NCI-H2107 (cell line): Measurements from ENCODE around the gene BDH1.
"Not testable (repeated sequence)": the region's sequence is repeated elsewhere in the genome, so short reads cannot be mapped to it uniquely, and the experiment has no call there.

Experiments used
- DNase-seq: peaks from one replicate; lab custom pipeline; 2025; lab: John Stamatoyannopoulos, UW

BDH1 gene

GRCh38 chr3:197484204-197484901, 71.4 kb downstream of the BDH1 start:
- DNase-seq: no peak

GRCh38 chr3:197482001-197482400, 73.8 kb downstream of the BDH1 start:
- DNase-seq: no peak

- no peak for DNase-seq
Measured at GRCh38 chr3:197480320-197480719, 75.4 kb downstream of the BDH1 start.

DNA sequence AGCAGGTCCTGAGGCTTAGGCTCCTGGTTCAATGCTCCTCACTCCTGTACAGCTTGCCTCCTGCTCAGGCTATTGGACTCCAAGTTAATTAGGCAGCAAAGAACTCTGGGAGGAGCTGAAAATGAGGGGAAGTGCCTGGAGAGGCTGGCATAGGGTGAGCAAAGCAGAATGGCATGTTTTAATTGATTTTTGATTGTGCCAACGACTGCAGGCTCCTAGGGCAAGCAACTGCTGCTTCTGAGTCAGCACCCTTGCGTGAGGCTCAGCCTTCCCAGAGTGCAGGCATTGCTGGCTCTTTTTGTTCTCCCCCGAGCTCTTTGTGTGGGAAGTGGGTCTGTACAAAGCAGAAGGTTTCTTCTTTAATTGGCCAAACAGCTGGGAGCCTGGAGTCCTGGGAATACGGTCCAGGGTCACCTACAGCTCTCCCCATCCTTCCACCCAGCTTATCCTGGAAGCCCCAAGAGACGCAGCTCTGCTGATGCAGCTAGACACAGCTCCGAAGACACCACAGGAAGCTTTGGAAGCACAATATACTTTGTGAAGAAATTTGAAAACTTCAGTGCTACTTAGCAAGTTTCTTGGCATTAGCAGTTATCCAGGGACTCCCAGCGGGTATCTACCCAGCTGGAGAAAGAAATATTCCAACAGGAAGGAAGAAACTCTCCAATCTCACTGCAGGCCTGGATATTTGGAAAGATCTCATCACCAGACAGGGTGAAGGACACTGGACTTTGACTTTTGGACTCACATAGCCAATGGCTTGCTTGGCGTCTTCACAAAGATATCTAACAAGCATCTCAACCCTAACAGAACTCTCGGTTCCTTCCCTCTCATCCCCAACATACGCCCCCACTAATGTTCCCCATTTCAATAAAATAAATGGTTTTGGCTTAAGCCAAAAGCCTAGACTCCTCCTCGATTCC, 76.8 kb downstream of the BDH1 start:
- DNase-seq: no peak

DNA sequence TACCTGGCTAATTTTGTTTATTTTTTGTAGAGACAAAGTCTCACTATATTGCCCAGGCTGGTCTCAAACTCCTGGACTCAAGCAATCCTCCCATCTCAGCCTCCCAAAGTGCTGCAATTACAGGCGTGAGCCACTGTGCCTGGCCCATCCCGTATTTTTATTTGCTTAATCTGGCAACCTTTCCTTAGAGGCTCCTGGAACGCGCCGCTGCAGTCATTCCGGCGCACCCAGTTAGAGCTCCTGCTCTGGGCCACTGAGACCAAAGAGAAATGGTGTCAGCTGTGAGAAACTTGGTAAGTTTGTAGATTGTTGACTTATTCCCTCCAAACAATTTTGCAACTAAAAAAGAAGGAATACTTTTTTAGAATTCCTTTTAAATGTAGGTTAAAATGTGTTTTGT, 78.0 kb downstream of the BDH1 start:
- DNase-seq: not testable (repeated sequence)

DNA sequence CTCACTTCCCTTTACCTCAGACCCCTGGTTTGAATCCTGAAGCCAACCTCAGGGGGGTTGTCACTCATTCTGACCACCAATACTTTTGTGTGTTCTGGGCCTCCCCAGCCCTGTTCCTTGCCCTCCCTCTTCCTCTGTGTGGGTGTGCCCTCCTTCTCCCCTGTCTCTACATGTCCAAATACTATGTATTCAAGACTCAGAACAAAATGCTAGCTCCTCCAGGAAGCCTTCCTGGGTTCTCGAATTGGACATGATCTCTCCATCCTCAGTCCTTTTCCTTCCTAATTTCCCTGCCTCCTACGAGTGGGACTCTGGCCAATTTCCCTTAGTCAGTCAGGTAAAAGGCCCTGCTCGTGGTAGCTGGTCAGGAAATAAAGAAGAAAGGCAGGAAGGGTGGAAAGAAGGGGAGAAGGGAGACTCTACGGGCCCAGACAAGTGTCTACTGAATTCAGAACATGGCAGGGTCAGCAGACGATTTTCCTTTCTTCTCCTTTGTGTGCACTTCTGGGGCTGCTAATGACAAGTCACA, 79.7 kb downstream of the BDH1 start:
- DNase-seq: no peak

GRCh38 chr3:197475514-197475913, 80.3 kb downstream of the BDH1 start:
- DNase-seq: no peak

DNA sequence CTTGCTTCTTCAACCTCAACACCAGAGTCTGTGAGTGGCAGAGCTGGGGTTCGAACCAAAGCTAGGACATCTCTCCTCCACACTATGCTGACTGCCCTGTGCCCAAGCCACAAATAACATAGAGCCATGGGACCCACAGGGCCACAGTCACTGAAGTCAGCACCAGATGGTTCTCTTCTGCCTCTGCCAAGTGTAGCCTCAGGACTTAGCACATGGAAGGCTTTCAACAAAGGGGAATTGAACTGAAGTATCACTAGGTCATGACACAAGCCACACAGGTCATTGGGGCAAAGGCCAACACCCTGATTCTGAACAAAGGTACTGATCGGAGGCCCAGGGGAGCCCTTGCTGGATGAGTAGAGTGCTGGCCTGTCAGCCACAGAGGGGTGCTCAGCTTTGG, 83.6 kb downstream of the BDH1 start:
- DNase-seq: no peak

- no peak for DNase-seq
Measured at GRCh38 chr3:197471221-197472010, 84.4 kb downstream of the BDH1 start.

- no peak for DNase-seq
Measured at GRCh38 chr3:197468866-197469382, 86.8 kb downstream of the BDH1 start.

DNA sequence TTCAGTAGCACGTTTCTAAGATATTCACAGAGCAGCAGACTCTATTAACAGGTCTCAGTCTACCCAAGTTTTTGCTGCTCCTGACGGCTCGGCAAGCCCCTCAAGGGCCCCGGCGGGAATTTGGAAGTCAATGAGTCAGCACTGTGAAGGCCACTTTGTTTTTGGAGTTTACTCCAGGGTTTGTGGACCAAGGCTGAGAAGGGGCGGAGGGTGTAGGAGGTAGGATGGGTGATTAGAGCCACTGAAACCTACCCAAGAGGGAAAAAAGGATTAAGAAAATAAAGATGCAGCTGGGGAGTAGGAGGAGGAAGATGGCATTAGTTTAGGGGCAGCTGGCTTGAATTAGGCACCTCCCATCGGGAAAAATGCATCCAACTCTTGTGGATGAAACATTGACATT, 87.6 kb downstream of the BDH1 start:
- DNase-seq: no peak

- no peak for DNase-seq
Measured at GRCh38 chr3:197466586-197467399, 89.0 kb downstream of the BDH1 start.

DNA sequence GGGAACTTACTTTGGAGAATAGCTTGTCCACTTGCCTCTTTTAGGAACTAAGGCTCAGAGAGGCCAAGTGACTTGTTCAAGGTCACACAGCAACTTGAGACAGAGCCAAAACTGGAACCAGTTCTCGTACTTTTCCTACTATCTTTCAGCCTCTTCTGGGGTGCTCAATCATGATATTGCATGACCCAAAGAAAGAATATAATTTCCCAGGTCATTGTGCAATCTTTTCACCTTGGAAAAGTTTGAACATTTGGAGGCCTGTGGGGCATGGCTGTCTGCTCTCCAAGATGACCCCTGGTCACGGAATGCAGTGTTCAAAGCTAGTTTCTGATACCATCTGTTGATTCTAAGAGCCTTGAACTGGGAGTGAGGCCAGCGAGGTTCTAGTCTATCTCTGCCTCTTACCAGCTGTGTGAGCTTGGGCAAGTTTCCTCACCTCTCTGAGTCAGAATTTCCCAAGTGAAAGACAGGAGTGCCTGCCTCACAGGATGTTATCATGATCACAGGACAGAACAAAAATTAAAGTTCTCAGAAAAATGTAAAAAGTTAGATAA, 89.7 kb downstream of the BDH1 start:
- no peak for DNase-seq

DNA sequence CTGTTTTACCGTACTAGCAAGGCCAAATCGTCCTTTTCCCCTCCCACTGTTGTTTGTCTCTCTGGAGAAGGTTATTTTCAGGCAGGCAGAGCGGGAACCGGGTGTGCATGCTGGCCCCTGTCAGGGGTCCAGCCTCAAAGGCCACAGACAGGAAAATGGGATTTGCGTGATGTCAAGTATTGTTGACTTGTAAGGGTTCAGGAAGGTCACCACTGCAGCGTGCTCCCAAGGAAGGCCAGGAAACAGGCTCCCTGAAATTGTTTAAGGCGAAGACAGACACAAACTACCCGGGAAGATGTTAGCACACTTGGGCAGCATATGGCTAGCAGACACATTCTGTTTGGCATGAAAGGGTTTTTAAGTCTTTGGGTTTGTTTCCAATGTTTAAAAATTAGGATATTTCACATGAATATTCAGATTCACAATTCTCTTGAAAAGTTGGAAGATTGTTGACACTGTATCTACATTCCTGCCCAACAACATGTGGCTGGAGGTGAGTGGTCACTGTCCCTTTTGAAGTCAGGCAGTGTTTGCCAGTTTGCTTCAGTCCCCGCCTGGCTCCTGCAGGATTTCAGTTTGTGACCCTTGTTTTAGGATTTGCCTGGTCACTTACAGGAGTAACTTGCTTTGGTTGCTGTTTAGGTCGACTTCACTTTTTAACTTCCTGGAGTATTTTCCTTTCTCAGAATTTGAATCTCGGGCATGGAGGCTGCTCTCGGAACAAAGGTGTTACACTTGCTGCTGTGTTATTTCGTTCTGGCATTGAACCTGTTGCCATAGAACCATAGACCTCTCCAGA, 90.4 kb downstream of the BDH1 start:
- DNase-seq: no peak

GRCh38 chr3:197464794-197465193, 91.0 kb downstream of the BDH1 start:
- DNase-seq: no peak

GRCh38 chr3:197463279-197463678, 92.5 kb downstream of the BDH1 start:
- no peak for DNase-seq

DNA sequence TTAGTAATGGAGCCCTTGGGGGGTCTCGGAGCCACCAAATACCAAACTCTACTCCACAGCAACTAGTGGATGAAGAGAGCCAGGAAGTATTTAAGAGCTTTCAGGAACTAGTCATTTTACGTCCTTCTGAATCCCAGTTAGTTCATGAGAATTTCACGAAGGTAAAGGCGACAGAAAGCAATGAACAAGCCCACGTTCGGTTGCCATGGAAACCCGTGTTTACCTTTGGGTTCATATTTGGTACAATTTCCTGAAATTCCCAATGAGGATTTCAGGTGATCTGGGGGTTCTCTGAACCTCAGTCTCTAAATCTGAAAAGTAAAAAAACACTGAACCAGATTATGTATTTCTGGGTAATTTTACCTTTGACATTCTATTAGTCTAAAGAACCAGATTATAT, 93.0 kb downstream of the BDH1 start:
- no peak for DNase-seq

GRCh38 chr3:197460639-197461038, 95.1 kb downstream of the BDH1 start:
- DNase-seq: no peak

DNA sequence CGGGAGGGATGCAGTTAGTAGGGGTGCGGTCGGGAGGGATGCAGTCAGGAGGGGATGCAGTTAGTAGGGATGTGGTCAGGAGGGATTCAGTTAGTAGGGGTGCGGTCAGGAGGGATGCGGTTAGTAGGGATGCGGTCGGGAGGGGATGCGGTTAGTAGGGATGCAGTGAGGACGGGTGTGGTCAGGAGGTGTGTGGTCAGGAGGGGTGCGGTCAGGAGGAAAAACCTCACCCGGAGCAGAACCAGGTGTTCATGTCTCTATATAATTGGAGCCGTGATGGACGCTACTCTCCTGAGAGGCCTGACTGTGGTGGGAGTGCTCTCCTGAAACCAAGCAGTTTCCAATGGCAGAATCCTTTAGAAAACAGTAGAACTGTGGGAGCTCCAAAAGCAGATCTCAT, 95.8 kb downstream of the BDH1 start:
- DNase-seq: no peak
